MM.1S (cell line): ENCODE results near the gene SEPTIN8.

Experiments
- CTCF ChIP-seq: fragments of 300-600 bp; sonication (generic); IDR thresholded peaks from 2 replicates; pipeline ENCODE4 v1.5.1; 2016; ENCODE audit warnings: antibody characterized with exemption, low read length, mixed read lengths
- EZH2phosphoT487 ChIP-seq: fragments of 300-600 bp; sonication (generic); IDR thresholded peaks from 2 replicates; pipeline ENCODE4 v1.6.1; 2018; ENCODE audit warnings: antibody characterized with exemption, low read length

GRCh38 chr5:132800545-132800944, 23.5 kb upstream of the SEPTIN8 start:
- TF ChIP-seq CTCF (no peak), EZH2phosphoT487 (no peak)
